ENCODE data around the gene ENOPH1. TPM values are rescaled to one million over a fixed set of nuclear protein-coding genes. Genes with fewer than 3 reads are reported as not detected.
A peak's percentile ranks its signal among the peaks of the same experiment; 100 is the strongest.

The ENOPH1 gene
- total and polyA plus RNA-seq, 4 donors = 64.8 to 129 (median 87.4) TPM

DNA sequence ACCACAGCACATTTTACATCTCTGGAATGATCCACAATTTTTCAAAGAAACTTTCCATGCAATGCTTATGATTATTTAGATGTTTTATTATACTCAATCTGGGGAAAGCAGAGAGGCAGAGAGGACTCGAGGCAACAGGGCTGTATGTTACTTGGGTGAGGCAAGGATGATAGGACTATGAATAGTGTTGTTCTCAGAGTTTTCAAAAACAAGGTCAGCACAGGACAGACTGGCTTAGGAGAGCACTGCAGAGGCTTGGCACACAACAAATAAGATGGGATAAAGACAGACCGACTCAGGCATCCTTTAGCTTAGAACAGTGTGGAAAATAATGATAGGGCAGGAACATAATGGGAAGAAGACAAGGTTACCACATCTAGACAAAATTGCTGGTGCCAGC is 66.0 kb downstream of the ENOPH1 start:
- peaks cover 4% of the 10 kb centered on the region for H3K4me1 ChIP-seq (ENCODE audit: control insufficient read depth, insufficient read depth, low read length)
- H3K9me3 ChIP-seq (ENCODE audit: control insufficient read depth, insufficient read depth, low read length) = no peaks in the 10 kb centered on the region
- no peaks in the 10 kb centered on the region for H3K27me3 ChIP-seq (ENCODE audit: control insufficient read depth, insufficient read depth, low read length)
- no peak for DNase-seq (ENCODE audit: low read depth in 4 of 6, low spot score in 6 of 6)
- WGBS (ENCODE audit: insufficient coverage) = 60% methylated on average over 1 of the region's 2 CpGs
- H3K4me3 ChIP-seq (ENCODE audit: low read depth, low read length) = no peak overlapping the region
- H3K27ac ChIP-seq (ENCODE audit: low read depth, low read length) = no peak overlapping the region
- H3K36me3 ChIP-seq (ENCODE audit: control insufficient read depth, insufficient read depth, low read length) = peaks cover 2% of the 10 kb centered on the region

DNA sequence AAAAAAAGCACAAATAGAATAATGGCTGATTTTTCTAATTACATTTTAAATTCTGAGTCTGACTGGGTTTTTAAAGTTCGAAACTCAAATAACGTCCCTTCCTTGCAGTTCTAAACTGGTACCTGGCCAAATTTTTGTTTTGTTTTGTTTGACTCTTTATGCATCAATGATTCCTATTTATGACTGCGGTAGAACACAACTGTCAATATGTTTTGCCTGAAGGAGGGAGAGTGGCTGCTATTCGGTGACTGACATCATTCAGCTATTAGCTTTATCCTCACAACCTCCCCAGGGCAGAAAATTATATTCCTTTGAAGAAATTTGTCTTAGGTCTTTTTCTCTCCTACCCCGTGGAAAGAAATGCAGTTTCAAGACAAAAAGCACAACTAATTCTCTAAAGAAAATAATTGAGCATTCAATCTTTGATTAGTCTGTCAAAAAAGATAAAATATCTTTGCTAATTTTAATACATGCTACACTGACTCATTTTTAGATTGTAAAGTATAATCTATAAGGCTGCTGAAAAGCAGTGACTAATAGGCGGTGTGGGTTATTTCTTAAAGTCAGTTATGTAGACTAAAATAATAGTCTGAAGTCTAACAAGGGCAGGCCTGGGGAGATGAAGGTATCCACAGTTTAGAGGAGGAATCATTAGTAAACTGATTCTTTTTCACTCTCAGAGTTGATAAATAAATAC is 69.5 kb downstream of the ENOPH1 start:
- Histone ChIP-seq H3K27me3 (ENCODE audit: control insufficient read depth, insufficient read depth, low read length) (no peaks in the 10 kb centered on the region), H3K4me3 (ENCODE audit: low read depth, low read length) (no peak overlapping the region), H3K4me1 (ENCODE audit: control insufficient read depth, insufficient read depth, low read length) (peaks cover 4% of the 10 kb centered on the region), H3K9me3 (ENCODE audit: control insufficient read depth, insufficient read depth, low read length) (no peaks in the 10 kb centered on the region), H3K27ac (ENCODE audit: low read depth, low read length) (no peak overlapping the region), H3K36me3 (ENCODE audit: control insufficient read depth, insufficient read depth, low read length) (peaks cover 5% of the 10 kb centered on the region)
- no CpG with 5 or more reads among the region's 6 CpGs for WGBS (ENCODE audit: insufficient coverage)
- peak in 1 of 6 donors; percentile 7 for DNase-seq (ENCODE audit: low read depth in 4 of 6, low spot score in 6 of 6)

DNA sequence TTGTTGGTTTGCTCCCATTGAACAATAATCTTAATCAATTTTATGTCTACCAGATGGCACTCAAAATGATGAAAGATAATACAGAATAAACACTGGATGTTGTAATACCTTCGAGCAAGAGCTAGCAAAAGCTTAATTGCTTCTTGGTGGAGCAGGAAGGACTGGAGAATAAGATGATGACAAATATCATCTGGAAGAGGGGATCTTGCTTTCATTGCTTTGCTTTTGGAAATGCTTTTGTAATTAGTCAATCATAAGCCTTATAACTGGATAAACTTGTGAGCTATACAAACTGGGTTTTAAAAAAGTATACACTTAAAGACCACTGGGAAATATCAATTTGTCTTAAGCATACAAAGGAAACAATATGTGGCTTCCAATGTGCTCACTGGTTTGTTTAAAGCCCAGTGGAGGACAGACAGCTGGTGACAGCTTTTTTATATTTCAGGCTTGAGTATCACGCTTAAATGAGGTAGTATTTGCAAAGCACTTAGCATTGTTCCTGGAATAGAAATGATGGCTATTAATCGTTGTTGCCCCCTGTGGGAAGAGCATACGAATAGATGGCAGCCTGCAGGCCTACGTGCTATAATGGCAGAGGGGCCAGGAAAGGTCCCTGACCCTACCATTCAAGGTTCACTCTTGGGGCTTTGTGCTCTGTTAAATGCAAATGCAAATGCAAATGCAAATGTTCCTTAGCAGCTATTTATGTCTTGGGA is 70.2 kb downstream of the ENOPH1 start:
- Histone ChIP-seq H3K27me3 (ENCODE audit: control insufficient read depth, insufficient read depth, low read length) (no peaks in the 10 kb centered on the region), H3K27ac (ENCODE audit: low read depth, low read length) (no peak overlapping the region), H3K4me3 (ENCODE audit: low read depth, low read length) (no peak overlapping the region), H3K9me3 (ENCODE audit: control insufficient read depth, insufficient read depth, low read length) (no peaks in the 10 kb centered on the region), H3K36me3 (ENCODE audit: control insufficient read depth, insufficient read depth, low read length) (peaks cover 5% of the 10 kb centered on the region), H3K4me1 (ENCODE audit: control insufficient read depth, insufficient read depth, low read length) (peaks cover 4% of the 10 kb centered on the region)
- 21% methylated on average over 4 of the region's 5 CpGs for WGBS (ENCODE audit: insufficient coverage)
- peak in 2 of 6 donors; percentile 39 to 52 for DNase-seq (ENCODE audit: low read depth in 4 of 6, low spot score in 6 of 6)

DNA sequence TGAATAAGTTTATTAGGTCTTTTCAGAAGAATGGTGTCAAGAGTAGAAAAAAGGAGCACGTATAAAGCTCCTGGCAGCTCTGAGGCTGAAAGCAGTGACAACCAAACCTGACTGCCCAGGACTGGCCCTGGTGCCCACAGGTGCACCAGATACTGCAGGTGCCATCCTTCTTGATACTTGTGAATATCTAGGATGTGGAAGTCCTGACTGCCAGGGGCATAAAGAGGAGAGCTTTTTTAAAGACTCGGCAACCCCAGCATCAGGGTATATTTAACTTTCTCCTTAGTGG is 70.7 kb downstream of the ENOPH1 start:
- H3K27ac ChIP-seq (ENCODE audit: low read depth, low read length) = no peak overlapping the region
- no peak overlapping the region for H3K4me3 ChIP-seq (ENCODE audit: low read depth, low read length)
- DNase-seq (ENCODE audit: low read depth in 4 of 6, low spot score in 6 of 6) = no peak
- no peaks in the 10 kb centered on the region for H3K9me3 ChIP-seq (ENCODE audit: control insufficient read depth, insufficient read depth, low read length)
- no peaks in the 10 kb centered on the region for H3K27me3 ChIP-seq (ENCODE audit: control insufficient read depth, insufficient read depth, low read length)
- peaks cover 4% of the 10 kb centered on the region for H3K4me1 ChIP-seq (ENCODE audit: control insufficient read depth, insufficient read depth, low read length)
- peaks cover 5% of the 10 kb centered on the region for H3K36me3 ChIP-seq (ENCODE audit: control insufficient read depth, insufficient read depth, low read length)
- WGBS (ENCODE audit: insufficient coverage) = 22% methylated on average over 1 of the region's 2 CpGs

DNA sequence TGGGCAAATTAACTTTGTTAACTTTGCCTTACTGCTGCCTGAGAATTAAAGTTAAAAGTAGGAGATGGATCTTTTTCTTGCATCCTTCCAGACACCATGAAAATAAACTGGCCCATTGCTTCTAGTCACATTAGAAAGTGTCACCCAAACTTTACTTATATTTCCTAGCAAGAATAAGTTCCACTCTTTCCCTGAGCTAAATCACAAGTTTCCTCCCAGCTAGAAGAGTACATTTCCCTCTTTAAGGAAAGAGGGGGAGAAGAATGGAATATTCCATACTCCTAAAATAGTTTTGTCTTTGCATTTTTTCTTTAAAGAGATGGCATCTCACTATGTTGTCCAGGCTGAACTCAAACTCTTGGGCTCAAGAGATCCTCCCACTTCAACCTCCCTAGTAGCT is 77.6 kb downstream of the ENOPH1 start:
- H3K27ac ChIP-seq (ENCODE audit: low read depth, low read length) = no peak overlapping the region
- no peaks in the 10 kb centered on the region for H3K27me3 ChIP-seq (ENCODE audit: control insufficient read depth, insufficient read depth, low read length)
- no peaks in the 10 kb centered on the region for H3K4me1 ChIP-seq (ENCODE audit: control insufficient read depth, insufficient read depth, low read length)
- no peak overlapping the region for H3K4me3 ChIP-seq (ENCODE audit: low read depth, low read length)
- peaks cover 5% of the 10 kb centered on the region for H3K36me3 ChIP-seq (ENCODE audit: control insufficient read depth, insufficient read depth, low read length)
- no peak for DNase-seq (ENCODE audit: low read depth in 4 of 6, low spot score in 6 of 6)
- no peaks in the 10 kb centered on the region for H3K9me3 ChIP-seq (ENCODE audit: control insufficient read depth, insufficient read depth, low read length)

DNA sequence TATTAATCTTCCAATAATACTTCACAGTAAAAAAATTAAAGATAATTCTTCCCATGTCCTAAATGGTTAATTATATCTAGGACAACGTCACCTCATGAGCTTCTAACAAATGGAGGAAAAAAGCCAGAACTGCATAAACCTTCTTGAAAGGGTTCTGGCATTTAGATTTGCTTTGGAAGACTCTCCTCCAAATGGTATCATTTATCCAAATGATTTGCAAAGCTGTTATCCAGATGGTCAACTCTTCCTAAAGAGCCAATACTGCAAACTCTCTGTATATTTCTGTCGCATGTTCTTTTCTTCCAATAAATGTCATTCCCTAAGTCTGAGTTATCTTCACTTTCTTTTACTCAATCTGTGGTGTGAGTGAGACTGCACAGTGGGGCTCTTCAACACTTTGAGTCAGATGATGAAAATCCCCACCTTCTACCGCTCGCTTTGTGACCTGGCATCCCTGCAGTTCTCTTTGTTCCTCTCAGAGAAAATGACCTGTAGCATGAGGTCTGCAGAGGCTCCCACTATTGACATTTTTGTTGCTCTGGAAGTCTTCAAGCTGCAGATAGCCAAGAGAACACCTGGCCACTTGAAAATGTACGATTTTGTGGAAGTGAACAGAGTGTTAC is 78.5 kb downstream of the ENOPH1 start:
- H3K9me3 ChIP-seq (ENCODE audit: control insufficient read depth, insufficient read depth, low read length) = no peaks in the 10 kb centered on the region
- no peak overlapping the region for H3K4me3 ChIP-seq (ENCODE audit: low read depth, low read length)
- no peaks in the 10 kb centered on the region for H3K4me1 ChIP-seq (ENCODE audit: control insufficient read depth, insufficient read depth, low read length)
- H3K27ac ChIP-seq (ENCODE audit: low read depth, low read length) = no peak overlapping the region
- peaks cover 5% of the 10 kb centered on the region for H3K36me3 ChIP-seq (ENCODE audit: control insufficient read depth, insufficient read depth, low read length)
- WGBS (ENCODE audit: insufficient coverage) = 53% methylated on average over 3 of the region's 5 CpGs
- H3K27me3 ChIP-seq (ENCODE audit: control insufficient read depth, insufficient read depth, low read length) = no peaks in the 10 kb centered on the region
- DNase-seq (ENCODE audit: low read depth in 4 of 6, low spot score in 6 of 6) = peak in 2 of 6 donors; percentile 12 to 90

GRCh38 chr4:82510216-82510615 is 79.8 kb downstream of the ENOPH1 start:
- DNase-seq (ENCODE audit: low read depth in 4 of 6, low spot score in 6 of 6) = no peak
- no peak overlapping the region for H3K4me3 ChIP-seq (ENCODE audit: low read depth, low read length)
- H3K27ac ChIP-seq (ENCODE audit: low read depth, low read length) = no peak overlapping the region
- H3K4me1 ChIP-seq (ENCODE audit: control insufficient read depth, insufficient read depth, low read length) = no peaks in the 10 kb centered on the region
- peaks cover 2% of the 10 kb centered on the region for H3K36me3 ChIP-seq (ENCODE audit: control insufficient read depth, insufficient read depth, low read length)
- WGBS (ENCODE audit: insufficient coverage) = no CpG with 5 or more reads among the region's 3 CpGs
- no peaks in the 10 kb centered on the region for H3K27me3 ChIP-seq (ENCODE audit: control insufficient read depth, insufficient read depth, low read length)
- no peaks in the 10 kb centered on the region for H3K9me3 ChIP-seq (ENCODE audit: control insufficient read depth, insufficient read depth, low read length)

Small RNA genes within 50 kb of the gene (small RNA-seq; reads per million reads assigned to genes)
- gene RF00150 (ENCODE audit: low replicate concordance) = not detected

Other genes with a start within 250 kb of the ENOPH1 start
- 10 to 100 TPM; 75.7 to 79.7 TPM for gene HNRNPD, start 56.6 kb upstream of the ENOPH1 start, total RNA-seq
- 100 to 1,000 TPM; 354 to 358 TPM for gene HNRNPD, start 56.6 kb upstream of the ENOPH1 start, polyA plus RNA-seq (ENCODE audit: insufficient read length in 2 of 2)
- 100 to 1,000 TPM; 178 to 320 TPM for gene HNRNPDL, start 128 bp upstream of the ENOPH1 start, total RNA-seq
- gene HNRNPDL, start 128 bp upstream of the ENOPH1 start, polyA plus RNA-seq (ENCODE audit: insufficient read length in 2 of 2) = 100 to 1,000 TPM; 474 to 528 TPM
- 10 to 100 TPM; 16.8 to 30.1 TPM for gene TMEM150C, start 131.4 kb downstream of the ENOPH1 start, total RNA-seq
- 10 to 100 TPM; 23.5 to 23.6 TPM for gene TMEM150C, start 131.4 kb downstream of the ENOPH1 start, polyA plus RNA-seq (ENCODE audit: insufficient read length in 2 of 2)

Measured in spinal cord (tissue), 10 donors.